ENCODE measurements around the gene SLC36A3.

- no peak for TF ChIP-seq CTCF (IDR thresholded peaks at IDR 0.05; ENCODE audit: insufficient read depth, low read length)
- no peak for TF ChIP-seq POLR2AphosphoS5 (IDR thresholded peaks at IDR 0.05; ENCODE audit: low read depth)
- TF ChIP-seq GABPA (IDR thresholded peaks at IDR 0.05; ENCODE audit: low read depth): no peak
- TF ChIP-seq SPI1 (IDR thresholded peaks at IDR 0.05; ENCODE audit: borderline replicate concordance, low read depth): no peak
Measured at GRCh38 chr5:151230048-151230680, 73.4 kb downstream of the SLC36A3 start.

All from HL-60 (cell line).